Stimulated activated CD4-positive, alpha-beta T cell treated with anti-CD3 and anti-CD28 coated beads, Interleukin-12 subunit alpha, Interleukin-12 subunit beta, amount 100 ng/mL, for 24 hours (primary cell): ENCODE data around the gene ZNF383.

Experiments used
- DNase-seq, 2 experiments: peaks; one replicate each; pipeline ENCODE4 v3.0.0-alpha.2; 2020; ENCODE audit warnings: low read depth in 2 of 2

The ZNF383 gene

GRCh38 chr19:37292998-37293939 is 75.3 kb downstream of the ZNF383 start:
- DNase-seq = peak in 1 of 2 experiments; percentile 32

DNA sequence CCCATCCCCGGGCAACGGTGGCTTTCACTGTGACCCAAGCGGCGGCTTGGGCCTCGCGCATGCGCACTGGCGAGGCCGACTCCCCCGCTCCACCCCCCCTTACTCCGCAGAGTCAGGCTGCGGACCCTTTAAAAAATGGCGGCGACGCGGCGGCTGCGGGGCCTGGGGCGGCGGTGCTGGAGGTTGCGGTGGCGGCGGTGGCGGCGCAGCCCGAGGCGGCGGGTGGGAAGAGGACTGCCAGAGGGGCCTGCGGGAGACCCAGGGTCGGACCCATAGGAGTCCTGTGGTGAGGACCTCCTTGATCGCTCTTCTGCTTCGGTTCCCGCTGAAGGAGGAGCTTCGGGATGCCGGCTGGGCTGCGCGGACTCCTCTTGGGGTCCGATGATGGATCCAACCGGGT is 76.2 kb downstream of the ZNF383 start:
- peak in 1 of 2 experiments; percentile 38 for DNase-seq
